Activated CD4-positive, alpha-beta memory T cell treated with anti-CD3 and anti-CD28 coated beads, Interleukin-2, amount 10 ng/mL, durations not matched to agents 7 days and 5 days (primary cell): ENCODE data around the gene CHCHD5. TPM values are rescaled to one million over a fixed set of nuclear protein-coding genes. Genes with fewer than 3 reads are reported as not detected.
A peak's percentile ranks its signal among the peaks of the same experiment; 100 is the strongest.

ENCODE experiments used
- CTCF ChIA-PET: fragments of 350-600 bp; sonication (Branson Sonifier 250); formaldehyde crosslinking; loops from one replicate; lab custom pipeline; 2021; ENCODE audit warnings: antibody characterized with exemption, inconsistent platforms; lab: Charles Lee
- POLR2A ChIA-PET: fragments of 350-600 bp; sonication (Branson Sonifier 250); formaldehyde crosslinking; loops from one replicate; lab custom pipeline; 2021; ENCODE audit warnings: antibody characterized with exemption; lab: Charles Lee
- DNase-seq: peaks from one replicate; pipeline ENCODE4 v3.0.0-alpha.2; 2020
- H3K27ac Mint-ChIP-seq: one replicate; pipeline ENCODE4 v1.8.0; 2021; ENCODE audit warnings: mild to moderate bottlenecking, mixed read lengths
- H3K27me3 Mint-ChIP-seq: one replicate; pipeline ENCODE4 v1.8.0; 2021; ENCODE audit warnings: mixed read lengths
- H3K36me3 Mint-ChIP-seq: one replicate; pipeline ENCODE4 v1.8.0; 2021; ENCODE audit warnings: low read depth, mixed read lengths
- H3K4me1 Mint-ChIP-seq: one replicate; pipeline ENCODE4 v1.8.0; 2021; ENCODE audit warnings: mixed read lengths
- H3K4me3 Mint-ChIP-seq: one replicate; pipeline ENCODE4 v1.8.0; 2021; ENCODE audit warnings: mild to moderate bottlenecking, mixed read lengths
- H3K9me3 Mint-ChIP-seq: one replicate; pipeline ENCODE4 v1.8.0; 2021; ENCODE audit warnings: mixed read lengths
- total RNA-seq, 2 experiments: library from RNA; stranded (reverse); gene quantifications; one replicate each; pipeline ENCODE4 v1.2.3, GENCODE V29; 2021

The CHCHD5 gene
- total RNA-seq, 2 experiments from 2014 or later = 40.0 to 47.5 TPM

GRCh38 chr2:112627060-112628040, 42.9 kb downstream of the CHCHD5 start:
- Mint-ChIP-seq H3K4me3 (peak overlapping the region; percentile 49), H3K9me3 (no peaks in the 10 kb centered on the region), H3K27ac (peak overlapping the region; percentile 93), H3K27me3 (no peaks in the 10 kb centered on the region), H3K4me1 (peaks cover 87% of the 10 kb centered on the region), H3K36me3 (no peaks in the 10 kb centered on the region)
- no peak for DNase-seq
- CTCF ChIA-PET = interaction anchor here (0.6 to 12.8 kb wide), 18 partner anchors 9 to 314 kb away, joined by 3 to 221 read pairs (median 6); partner anchors contain the start of genes CHCHD5 and SLC20A1
- POLR2A ChIA-PET = interaction anchor here (0.7 to 15.7 kb wide), 13 partner anchors 9 to 123 kb away, joined by 3 to 492 read pairs (median 3); partner anchors contain the start of gene SLC20A1

GRCh38 chr2:112629224-112629623, 44.8 kb downstream of the CHCHD5 start:
- H3K36me3 Mint-ChIP-seq = no peaks in the 10 kb centered on the region
- H3K4me1 Mint-ChIP-seq = peaks cover 91% of the 10 kb centered on the region
- H3K27ac Mint-ChIP-seq = no peak overlapping the region
- H3K4me3 Mint-ChIP-seq = no peak overlapping the region
- ChIA-PET POLR2A (interaction anchor here (1.6 to 15.7 kb wide), 3 partner anchors 15 to 96 kb away, joined by 4 to 492 read pairs (median 47); partner anchors contain the start of gene SLC20A1), CTCF (interaction anchor here (1.1 to 12.8 kb wide), 5 partner anchors 8 to 98 kb away, joined by 3 to 221 read pairs (median 172); partner anchors contain the start of gene SLC20A1)
- H3K9me3 Mint-ChIP-seq = no peaks in the 10 kb centered on the region
- no peak for DNase-seq
- H3K27me3 Mint-ChIP-seq = no peaks in the 10 kb centered on the region

GRCh38 chr2:112629823-112630222, 45.4 kb downstream of the CHCHD5 start:
- POLR2A ChIA-PET = interaction anchor here (1.6 to 15.7 kb wide), 6 partner anchors 15 to 95 kb away, joined by 4 to 492 read pairs (median 9); partner anchors contain the start of gene SLC20A1
- H3K4me1 Mint-ChIP-seq = peaks cover 91% of the 10 kb centered on the region
- no peak overlapping the region for H3K27ac Mint-ChIP-seq
- DNase-seq = no peak
- CTCF ChIA-PET = interaction anchor here (1.0 to 12.8 kb wide), 5 partner anchors 8 to 149 kb away, joined by 3 to 221 read pairs (median 172); partner anchors contain the start of gene SLC20A1
- peak overlapping the region; percentile 11 for H3K4me3 Mint-ChIP-seq
- no peaks in the 10 kb centered on the region for H3K27me3 Mint-ChIP-seq
- no peaks in the 10 kb centered on the region for H3K36me3 Mint-ChIP-seq
- H3K9me3 Mint-ChIP-seq = no peaks in the 10 kb centered on the region

- H3K4me1 Mint-ChIP-seq = peaks cover 91% of the 10 kb centered on the region
- H3K27ac Mint-ChIP-seq = peak overlapping the region; percentile 87
- H3K4me3 Mint-ChIP-seq = peak overlapping the region; percentile 68
- no peaks in the 10 kb centered on the region for H3K9me3 Mint-ChIP-seq
- POLR2A ChIA-PET = interaction anchor here (0.9 to 15.7 kb wide), 10 partner anchors 14 to 135 kb away, joined by 3 to 492 read pairs (median 6); partner anchors contain the start of genes CKAP2L and SLC20A1
- peaks cover 4% of the 10 kb centered on the region for H3K27me3 Mint-ChIP-seq
- DNase-seq = no peak
- no peaks in the 10 kb centered on the region for H3K36me3 Mint-ChIP-seq
- CTCF ChIA-PET = interaction anchor here (1.0 to 12.8 kb wide), 4 partner anchors 14 to 150 kb away, joined by 3 to 221 read pairs (median 174); partner anchors contain the start of gene SLC20A1
Observed at GRCh38 chr2:112630268-112630667, 45.9 kb downstream of the CHCHD5 start.

GRCh38 chr2:112633708-112634107, 49.3 kb downstream of the CHCHD5 start:
- Mint-ChIP-seq H3K27ac (no peak overlapping the region), H3K4me1 (peaks cover 79% of the 10 kb centered on the region), H3K4me3 (no peak overlapping the region), H3K36me3 (no peaks in the 10 kb centered on the region), H3K27me3 (peaks cover 22% of the 10 kb centered on the region), H3K9me3 (no peaks in the 10 kb centered on the region)
- no peak for DNase-seq
- POLR2A ChIA-PET = interaction anchor here (0.6 to 15.7 kb wide), 6 partner anchors 9 to 27 kb away, joined by 3 to 492 read pairs (median 12); partner anchors contain the start of gene SLC20A1
- CTCF ChIA-PET = interaction anchor here (1.1 to 12.8 kb wide), 5 partner anchors 8 to 93 kb away, joined by 3 to 221 read pairs (median 6); partner anchors contain the start of gene SLC20A1

- POLR2A ChIA-PET = interaction anchor here (0.6 to 15.7 kb wide), 5 partner anchors 9 to 73 kb away, joined by 3 to 492 read pairs (median 5); partner anchors contain the start of gene SLC20A1
- peaks cover 73% of the 10 kb centered on the region for H3K4me1 Mint-ChIP-seq
- H3K36me3 Mint-ChIP-seq = no peaks in the 10 kb centered on the region
- CTCF ChIA-PET = interaction anchor here (1.1 to 12.8 kb wide), 4 partner anchors 9 to 93 kb away, joined by 3 to 221 read pairs (median 88); partner anchors contain the start of gene SLC20A1
- H3K9me3 Mint-ChIP-seq = no peaks in the 10 kb centered on the region
- no peak for DNase-seq
- H3K27me3 Mint-ChIP-seq = peaks cover 22% of the 10 kb centered on the region
- H3K4me3 Mint-ChIP-seq = no peak overlapping the region
- peak overlapping the region; percentile 22 for H3K27ac Mint-ChIP-seq
Observed at GRCh38 chr2:112634153-112634873, 49.9 kb downstream of the CHCHD5 start.

GRCh38 chr2:112634874-112635157, 50.4 kb downstream of the CHCHD5 start:
- Mint-ChIP-seq H3K4me3 (no peak overlapping the region), H3K36me3 (no peaks in the 10 kb centered on the region), H3K27ac (no peak overlapping the region), H3K27me3 (peaks cover 22% of the 10 kb centered on the region), H3K9me3 (no peaks in the 10 kb centered on the region), H3K4me1 (peaks cover 69% of the 10 kb centered on the region)
- ChIA-PET CTCF (interaction anchor here (1.5 to 12.8 kb wide), 3 partner anchors 10 to 54 kb away, joined by 4 to 221 read pairs (median 172); partner anchors contain the start of gene SLC20A1), POLR2A (interaction anchor here (1.1 to 15.7 kb wide), 4 partner anchors 10 to 72 kb away, joined by 3 to 492 read pairs (median 13); partner anchors contain the start of gene SLC20A1)
- DNase-seq = no peak

- DNase-seq = peak; percentile 32
- POLR2A ChIA-PET = interaction anchor here (0.9 to 15.7 kb wide), 5 partner anchors 8 to 36 kb away, joined by 3 to 492 read pairs (median 4); partner anchors contain the start of gene SLC20A1
- Mint-ChIP-seq H3K27me3 (peaks cover 22% of the 10 kb centered on the region), H3K4me1 (peaks cover 69% of the 10 kb centered on the region), H3K9me3 (no peaks in the 10 kb centered on the region), H3K27ac (no peak overlapping the region), H3K36me3 (peaks cover under 1% of the 10 kb centered on the region), H3K4me3 (no peak overlapping the region)
- CTCF ChIA-PET = interaction anchor here (1.5 to 3.0 kb wide), 2 partner anchors 10 to 37 kb away, joined by 4 to 16 read pairs; no protein-coding TSS in a partner anchor
Observed at GRCh38 chr2:112636605-112637288, 52.3 kb downstream of the CHCHD5 start.

GRCh38 chr2:112637289-112637660, 52.9 kb downstream of the CHCHD5 start:
- Mint-ChIP-seq H3K4me1 (peaks cover 67% of the 10 kb centered on the region), H3K9me3 (no peaks in the 10 kb centered on the region), H3K27ac (no peak overlapping the region), H3K4me3 (no peak overlapping the region), H3K27me3 (peaks cover 22% of the 10 kb centered on the region), H3K36me3 (peaks cover 3% of the 10 kb centered on the region)
- POLR2A ChIA-PET = interaction anchor here (0.9 to 15.7 kb wide), 5 partner anchors 7 to 35 kb away, joined by 3 to 492 read pairs (median 4); partner anchors contain the start of gene SLC20A1
- CTCF ChIA-PET = interaction anchor here (1.0 to 3.0 kb wide), 2 partner anchors 8 to 10 kb away, joined by 3 to 16 read pairs; no protein-coding TSS in a partner anchor
- DNase-seq = no peak
